ENCODE measurements around the gene PDCD6IP. TPM values are rescaled to one million over a fixed set of nuclear protein-coding genes. Genes with fewer than 3 reads are reported as not detected.

PDCD6IP gene
- total and polyA plus RNA-seq, 5 donors from 2014 or later = 73.0 to 178 (median 79.7) TPM

GRCh38 chr3:33877187-33877586, 78.8 kb downstream of the PDCD6IP start:
- no peaks in the 10 kb centered on the region for H3K9me3 Mint-ChIP-seq
- Histone ChIP-seq H3K27ac (ENCODE audit: insufficient read depth, low read length, poor library complexity, severe bottlenecking) (no peak overlapping the region), H3K9me3 (ENCODE audit: control insufficient read depth in 2 of 2, low read length in 2 of 2) (no peaks in the 10 kb centered on the region), H3K4me3 (ENCODE audit: low read depth, low read length) (no peak overlapping the region), H3K36me3 (ENCODE audit: control insufficient read depth, insufficient read depth, low read length) (no peaks in the 10 kb centered on the region), H3K27me3 (ENCODE audit: control insufficient read depth, insufficient read depth, low read length) (no peaks in the 10 kb centered on the region), H3K4me1 (ENCODE audit: control insufficient read depth, insufficient read depth, low read length, poor library complexity, severe bottlenecking) (no peaks in the 10 kb centered on the region)
- ATAC-seq (ENCODE audit: low read depth in 2 of 2) (no peak), DNase-seq (no peak)
- H3K27me3 Mint-ChIP-seq = no peaks in the 10 kb centered on the region
- H3K27ac Mint-ChIP-seq = peak overlapping the region in 1 of 3 donors; percentile 15
- H3K4me1 Mint-ChIP-seq = peaks cover 0 to 2% (median 0%) of the 10 kb centered on the region in 4 donors
- H3K36me3 Mint-ChIP-seq = peaks cover 4% of the 10 kb centered on the region
- H3K4me3 Mint-ChIP-seq = no peak overlapping the region

GRCh38 chr3:33879540-33879939, 81.1 kb downstream of the PDCD6IP start:
- Histone ChIP-seq H3K9me3 (ENCODE audit: control insufficient read depth in 2 of 2, low read length in 2 of 2) (no peaks in the 10 kb centered on the region), H3K27ac (ENCODE audit: insufficient read depth, low read length, poor library complexity, severe bottlenecking) (no peak overlapping the region), H3K4me3 (ENCODE audit: low read depth, low read length) (no peak overlapping the region), H3K36me3 (ENCODE audit: control insufficient read depth, insufficient read depth, low read length) (no peaks in the 10 kb centered on the region), H3K27me3 (ENCODE audit: control insufficient read depth, insufficient read depth, low read length) (no peaks in the 10 kb centered on the region), H3K4me1 (ENCODE audit: control insufficient read depth, insufficient read depth, low read length, poor library complexity, severe bottlenecking) (no peaks in the 10 kb centered on the region)
- Mint-ChIP-seq H3K9me3 (no peaks in the 10 kb centered on the region), H3K4me1 (peaks cover 0 to 7% (median 5%) of the 10 kb centered on the region in 4 donors), H3K4me3 (no peak overlapping the region), H3K36me3 (no peaks in the 10 kb centered on the region), H3K27me3 (peaks cover 4% of the 10 kb centered on the region), H3K27ac (no peak overlapping the region)
- DNase-seq (no peak), ATAC-seq (ENCODE audit: low read depth in 2 of 2) (no peak)

GRCh38 chr3:33881156-33882064, 83.0 kb downstream of the PDCD6IP start:
- DNase-seq = no peak

GRCh38 chr3:33882296-33882695, 83.9 kb downstream of the PDCD6IP start:
- H3K9me3 Mint-ChIP-seq = no peaks in the 10 kb centered on the region
- H3K4me1 Mint-ChIP-seq = peaks cover 0 to 7% (median 4%) of the 10 kb centered on the region in 4 donors
- H3K9me3 ChIP-seq (ENCODE audit: control insufficient read depth in 2 of 2, low read length in 2 of 2) = no peaks in the 10 kb centered on the region
- H3K27me3 ChIP-seq (ENCODE audit: control insufficient read depth, insufficient read depth, low read length) = no peaks in the 10 kb centered on the region
- DNase-seq = no peak
- H3K4me1 ChIP-seq (ENCODE audit: control insufficient read depth, insufficient read depth, low read length, poor library complexity, severe bottlenecking) = no peaks in the 10 kb centered on the region
- no peak for ATAC-seq (ENCODE audit: low read depth in 2 of 2)
- H3K36me3 Mint-ChIP-seq = no peaks in the 10 kb centered on the region
- no peak overlapping the region for H3K4me3 ChIP-seq (ENCODE audit: low read depth, low read length)
- H3K36me3 ChIP-seq (ENCODE audit: control insufficient read depth, insufficient read depth, low read length) = no peaks in the 10 kb centered on the region
- H3K27ac ChIP-seq (ENCODE audit: insufficient read depth, low read length, poor library complexity, severe bottlenecking) = no peak overlapping the region
- H3K4me3 Mint-ChIP-seq = no peak overlapping the region
- H3K27ac Mint-ChIP-seq = peak overlapping the region in 1 of 3 donors; percentile 30
- peaks cover 9% of the 10 kb centered on the region for H3K27me3 Mint-ChIP-seq

More at GRCh38 chr3:33881156-33882064, 83.0 kb downstream of the PDCD6IP start:
- H3K9me3 Mint-ChIP-seq = no peaks in the 10 kb centered on the region
- no peaks in the 10 kb centered on the region for H3K4me1 ChIP-seq (ENCODE audit: control insufficient read depth, insufficient read depth, low read length, poor library complexity, severe bottlenecking)
- no peaks in the 10 kb centered on the region for H3K9me3 ChIP-seq (ENCODE audit: control insufficient read depth in 2 of 2, low read length in 2 of 2)
- H3K27me3 ChIP-seq (ENCODE audit: control insufficient read depth, insufficient read depth, low read length) = no peaks in the 10 kb centered on the region
- ATAC-seq (ENCODE audit: low read depth in 2 of 2) = no peak
- H3K36me3 Mint-ChIP-seq = no peaks in the 10 kb centered on the region
- H3K4me3 Mint-ChIP-seq = no peak overlapping the region
- no peaks in the 10 kb centered on the region for H3K36me3 ChIP-seq (ENCODE audit: control insufficient read depth, insufficient read depth, low read length)
- H3K27ac ChIP-seq (ENCODE audit: insufficient read depth, low read length, poor library complexity, severe bottlenecking) = no peak overlapping the region
- no peak overlapping the region for H3K27ac Mint-ChIP-seq
- H3K4me3 ChIP-seq (ENCODE audit: low read depth, low read length) = no peak overlapping the region
- H3K27me3 Mint-ChIP-seq = peaks cover 9% of the 10 kb centered on the region
- peaks cover 0 to 7% (median 5%) of the 10 kb centered on the region in 4 donors for H3K4me1 Mint-ChIP-seq

- DNase-seq (peak in 2 of 3 donors; percentile 47 to 55), ATAC-seq (ENCODE audit: low read depth in 2 of 2) (peak in 1 of 2 donors; percentile 29)
- no peaks in the 10 kb centered on the region for H3K9me3 ChIP-seq (ENCODE audit: control insufficient read depth in 2 of 2, low read length in 2 of 2)
- peak overlapping the region in 2 of 4 donors; percentile 38 to 56 for H3K4me3 Mint-ChIP-seq
- H3K27me3 Mint-ChIP-seq = peaks cover 14% of the 10 kb centered on the region
- H3K36me3 ChIP-seq (ENCODE audit: control insufficient read depth, insufficient read depth, low read length) = no peaks in the 10 kb centered on the region
- no peaks in the 10 kb centered on the region for H3K4me1 ChIP-seq (ENCODE audit: control insufficient read depth, insufficient read depth, low read length, poor library complexity, severe bottlenecking)
- H3K9me3 Mint-ChIP-seq = no peaks in the 10 kb centered on the region
- H3K27me3 ChIP-seq (ENCODE audit: control insufficient read depth, insufficient read depth, low read length) = no peaks in the 10 kb centered on the region
- no peaks in the 10 kb centered on the region for H3K36me3 Mint-ChIP-seq
- no peak overlapping the region for H3K27ac Mint-ChIP-seq
- no peak overlapping the region for H3K27ac ChIP-seq (ENCODE audit: insufficient read depth, low read length, poor library complexity, severe bottlenecking)
- H3K4me3 ChIP-seq (ENCODE audit: low read depth, low read length) = no peak overlapping the region
- peaks cover 0 to 11% (median 4%) of the 10 kb centered on the region in 4 donors for H3K4me1 Mint-ChIP-seq
Measured at GRCh38 chr3:33883538-33883950, 85.1 kb downstream of the PDCD6IP start.

- Histone ChIP-seq H3K4me1 (ENCODE audit: control insufficient read depth, insufficient read depth, low read length, poor library complexity, severe bottlenecking) (no peaks in the 10 kb centered on the region), H3K27ac (ENCODE audit: insufficient read depth, low read length, poor library complexity, severe bottlenecking) (no peak overlapping the region), H3K27me3 (ENCODE audit: control insufficient read depth, insufficient read depth, low read length) (no peaks in the 10 kb centered on the region), H3K9me3 (ENCODE audit: control insufficient read depth in 2 of 2, low read length in 2 of 2) (no peaks in the 10 kb centered on the region), H3K36me3 (ENCODE audit: control insufficient read depth, insufficient read depth, low read length) (no peaks in the 10 kb centered on the region), H3K4me3 (ENCODE audit: low read depth, low read length) (no peak overlapping the region)
- Mint-ChIP-seq H3K4me1 (peaks cover 0 to 11% (median 4%) of the 10 kb centered on the region in 4 donors), H3K27me3 (peaks cover 14% of the 10 kb centered on the region), H3K27ac (no peak overlapping the region), H3K4me3 (no peak overlapping the region), H3K9me3 (no peaks in the 10 kb centered on the region), H3K36me3 (no peaks in the 10 kb centered on the region)
- no peak for ATAC-seq (ENCODE audit: low read depth in 2 of 2)
- no peak for DNase-seq
Measured at GRCh38 chr3:33883951-33884561, 85.6 kb downstream of the PDCD6IP start.

GRCh38 chr3:33884701-33885100, 86.3 kb downstream of the PDCD6IP start:
- H3K36me3 ChIP-seq (ENCODE audit: control insufficient read depth, insufficient read depth, low read length) = no peaks in the 10 kb centered on the region
- no peaks in the 10 kb centered on the region for H3K36me3 Mint-ChIP-seq
- H3K9me3 ChIP-seq (ENCODE audit: control insufficient read depth in 2 of 2, low read length in 2 of 2) = no peaks in the 10 kb centered on the region
- H3K27ac Mint-ChIP-seq = no peak overlapping the region
- no peaks in the 10 kb centered on the region for H3K4me1 ChIP-seq (ENCODE audit: control insufficient read depth, insufficient read depth, low read length, poor library complexity, severe bottlenecking)
- H3K27me3 Mint-ChIP-seq = peaks cover 14% of the 10 kb centered on the region
- no peaks in the 10 kb centered on the region for H3K27me3 ChIP-seq (ENCODE audit: control insufficient read depth, insufficient read depth, low read length)
- H3K27ac ChIP-seq (ENCODE audit: insufficient read depth, low read length, poor library complexity, severe bottlenecking) = no peak overlapping the region
- H3K4me3 Mint-ChIP-seq = no peak overlapping the region
- ATAC-seq (ENCODE audit: low read depth in 2 of 2) (no peak), DNase-seq (no peak)
- no peak overlapping the region for H3K4me3 ChIP-seq (ENCODE audit: low read depth, low read length)
- no peaks in the 10 kb centered on the region for H3K9me3 Mint-ChIP-seq
- H3K4me1 Mint-ChIP-seq = peaks cover 0 to 11% (median 4%) of the 10 kb centered on the region in 4 donors
